Activated CD8-positive, alpha-beta T cell treated with anti-CD3 and anti-CD28 coated beads, Interleukin-2, amount 10 ng/mL, durations not matched to agents 7 days and 5 days (primary cell): ENCODE measurements around the gene PEX16. TPM values are rescaled to one million over a fixed set of nuclear protein-coding genes. Genes with fewer than 3 reads are reported as not detected.
A peak's percentile ranks its signal among the peaks of the same experiment; 100 is the strongest.

Source experiments
- ATAC-seq: fragments of 150-1000 bp; cut with Tn5 transposase; one replicate; pipeline ENCODE4 v1.10.0; 2021; ENCODE audit warnings: moderate library complexity
- CTCF ChIA-PET: fragments of 350-600 bp; sonication (Branson Sonifier 250); formaldehyde crosslinking; loops from one replicate; lab custom pipeline; 2021; ENCODE audit warnings: antibody characterized with exemption; lab: Charles Lee
- POLR2A ChIA-PET: fragments of 350-600 bp; sonication (Branson Sonifier 250); formaldehyde crosslinking; loops from one replicate; lab custom pipeline; 2021; ENCODE audit warnings: antibody characterized with exemption; lab: Charles Lee
- DNase-seq: peaks from one replicate; pipeline ENCODE4 v3.0.0-alpha.2; 2020
- H3K27ac Mint-ChIP-seq: one replicate; pipeline ENCODE4 v1.8.0; 2021; ENCODE audit warnings: mild to moderate bottlenecking, mixed read lengths
- H3K27me3 Mint-ChIP-seq: one replicate; pipeline ENCODE4 v1.8.0; 2021; ENCODE audit warnings: low read depth, mixed read lengths
- H3K36me3 Mint-ChIP-seq: one replicate; pipeline ENCODE4 v1.8.0; 2021; ENCODE audit warnings: low read depth, mixed read lengths
- H3K4me1 Mint-ChIP-seq: one replicate; pipeline ENCODE4 v1.8.0; 2021; ENCODE audit warnings: low read depth, mixed read lengths
- H3K4me3 Mint-ChIP-seq: one replicate; pipeline ENCODE4 v1.8.0; 2021; ENCODE audit warnings: mild to moderate bottlenecking, mixed read lengths
- H3K9me3 Mint-ChIP-seq: one replicate; pipeline ENCODE4 v1.8.0; 2022; ENCODE audit warnings: mixed read lengths; ENCODE audit not compliant: insufficient read depth
- total RNA-seq, 2 experiments: library from RNA; stranded (reverse); gene quantifications; one replicate each; pipeline ENCODE4 v1.2.3, GENCODE V29; 2021

The PEX16 gene
- total RNA-seq, 2 experiments from 2014 or later: 50.0 to 54.6 TPM

DNA sequence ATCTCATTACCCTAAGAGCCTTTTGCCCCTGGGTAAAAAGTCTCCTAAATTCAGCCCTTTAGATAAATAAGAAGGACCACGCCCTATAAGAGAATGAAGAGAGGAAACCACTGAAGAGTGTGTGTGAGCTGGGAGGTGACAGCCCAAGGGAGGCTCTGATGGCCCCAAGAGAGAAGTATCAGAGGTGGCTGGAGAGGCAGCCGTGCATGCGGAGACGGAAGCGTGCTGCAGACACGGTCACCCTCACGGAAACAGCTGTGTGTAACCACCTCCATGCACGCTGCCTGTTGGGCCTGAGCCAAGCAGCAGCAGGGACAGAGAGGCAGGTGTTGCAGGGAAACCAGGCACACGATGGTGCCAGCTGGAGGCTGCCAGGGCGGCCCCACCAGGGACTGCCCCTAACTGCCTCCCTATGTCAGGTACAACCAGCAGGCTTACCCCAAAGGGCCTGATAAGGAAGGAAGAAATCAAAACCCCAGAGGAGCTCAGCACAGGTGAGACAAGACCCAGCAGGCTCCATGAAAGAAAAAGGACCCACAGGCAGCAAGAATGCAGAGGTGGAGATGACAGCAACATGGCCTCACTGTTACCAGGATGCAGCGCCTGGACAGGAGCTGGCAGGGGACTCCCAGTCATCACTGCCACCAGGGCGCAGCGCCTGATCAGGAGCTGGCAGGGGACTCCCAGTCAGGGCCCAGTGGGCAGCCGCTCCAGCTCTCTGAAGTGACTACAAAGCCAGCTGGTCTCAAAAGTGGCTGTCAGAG lies 12.5 kb upstream of the PEX16 start:
- peaks cover 40% of the 10 kb centered on the region for H3K4me1 Mint-ChIP-seq
- peak; percentile 64 for DNase-seq
- CTCF ChIA-PET: interaction anchor here (1.0 to 2.1 kb wide), 4 partner anchors 35 to 76 kb away, joined by 3 to 11 read pairs (median 5); no protein-coding TSS in a partner anchor
- H3K4me3 Mint-ChIP-seq: peak overlapping the region; percentile 38
- ATAC-seq: peak; percentile 81
- no peaks in the 10 kb centered on the region for H3K9me3 Mint-ChIP-seq
- peak overlapping the region; percentile 87 for H3K27ac Mint-ChIP-seq
- H3K36me3 Mint-ChIP-seq: peaks cover 5% of the 10 kb centered on the region
- no peaks in the 10 kb centered on the region for H3K27me3 Mint-ChIP-seq
- POLR2A ChIA-PET: interaction anchor here (1.0 kb wide), 1 partner anchor 13 kb away, joined by 4 read pairs; the partner anchor contains the start of gene PEX16

DNA sequence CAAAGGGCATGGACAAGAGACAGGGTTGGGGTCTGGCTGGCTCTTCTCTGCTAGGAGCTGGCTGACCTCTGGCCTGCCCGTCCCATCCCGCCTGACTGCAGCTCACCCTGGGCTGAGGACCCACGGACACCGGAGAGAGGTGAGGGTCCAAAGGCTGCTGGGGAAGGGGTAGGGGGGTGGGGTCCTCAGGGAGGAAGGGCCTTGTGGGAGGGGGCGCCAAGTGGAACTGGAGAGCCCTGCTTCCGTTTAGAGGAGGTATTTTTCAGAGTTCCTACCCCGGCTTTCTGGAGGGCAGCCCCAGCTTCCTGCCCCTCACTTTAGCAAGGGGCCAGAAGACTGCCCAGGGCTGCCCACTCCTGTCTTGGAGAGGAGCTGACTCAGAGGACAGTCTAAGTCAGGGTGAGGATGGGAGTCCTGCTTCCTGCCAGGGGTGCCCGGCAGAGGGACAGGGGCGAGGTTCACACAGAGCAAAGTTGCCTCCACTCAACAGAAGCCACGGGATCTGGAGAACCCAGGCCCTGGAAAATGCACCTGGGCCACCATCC lies 11.9 kb upstream of the PEX16 start:
- peak; percentile 23 for DNase-seq
- Mint-ChIP-seq H3K9me3 (no peaks in the 10 kb centered on the region), H3K36me3 (peaks cover 2% of the 10 kb centered on the region), H3K27me3 (peaks cover under 1% of the 10 kb centered on the region), H3K4me3 (no peak overlapping the region), H3K4me1 (peaks cover 40% of the 10 kb centered on the region), H3K27ac (peak overlapping the region; percentile 87)
- ChIA-PET CTCF (interaction anchor here (1.0 to 2.1 kb wide), 4 partner anchors 35 to 77 kb away, joined by 3 to 11 read pairs (median 5); no protein-coding TSS in a partner anchor), POLR2A (interaction anchor here (1.0 kb wide), 1 partner anchor 12 kb away, joined by 4 read pairs; the partner anchor contains the start of gene PEX16)
- peak; percentile 40 for ATAC-seq

DNA sequence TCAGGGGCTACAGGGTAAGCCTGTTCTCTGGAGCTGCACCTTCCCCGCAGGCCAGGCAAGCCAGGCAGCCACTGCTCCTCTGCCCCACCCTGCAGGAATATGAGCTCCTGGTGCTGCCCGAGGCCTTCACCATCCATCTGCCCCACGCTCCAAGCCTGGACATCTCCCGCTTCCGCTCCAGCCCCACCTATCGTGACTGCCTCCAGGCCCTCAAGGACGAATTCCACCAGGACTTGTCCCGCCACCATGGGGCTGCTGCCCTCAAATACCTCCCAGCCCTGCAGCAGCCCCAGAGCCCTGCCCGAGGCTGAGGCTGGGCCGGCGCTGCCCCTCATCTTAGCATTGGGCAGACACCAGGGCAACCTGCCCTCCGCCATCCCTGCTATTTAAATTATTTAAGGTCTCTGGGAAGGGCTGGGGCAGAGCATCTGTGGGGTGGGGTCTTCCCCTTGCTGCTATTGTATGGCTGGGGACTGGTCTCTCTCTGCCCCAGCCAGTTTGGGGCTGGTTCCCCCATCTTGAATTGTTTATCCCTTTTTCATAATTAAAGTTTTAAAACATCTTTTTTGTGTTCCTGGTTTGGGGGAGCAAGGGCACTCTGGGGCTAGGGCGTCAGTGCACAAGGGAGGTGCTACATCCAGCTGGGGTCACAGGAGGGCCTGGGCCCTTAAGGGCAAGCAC lies 11.0 kb upstream of the PEX16 start:
- H3K4me3 Mint-ChIP-seq: no peak overlapping the region

DNA sequence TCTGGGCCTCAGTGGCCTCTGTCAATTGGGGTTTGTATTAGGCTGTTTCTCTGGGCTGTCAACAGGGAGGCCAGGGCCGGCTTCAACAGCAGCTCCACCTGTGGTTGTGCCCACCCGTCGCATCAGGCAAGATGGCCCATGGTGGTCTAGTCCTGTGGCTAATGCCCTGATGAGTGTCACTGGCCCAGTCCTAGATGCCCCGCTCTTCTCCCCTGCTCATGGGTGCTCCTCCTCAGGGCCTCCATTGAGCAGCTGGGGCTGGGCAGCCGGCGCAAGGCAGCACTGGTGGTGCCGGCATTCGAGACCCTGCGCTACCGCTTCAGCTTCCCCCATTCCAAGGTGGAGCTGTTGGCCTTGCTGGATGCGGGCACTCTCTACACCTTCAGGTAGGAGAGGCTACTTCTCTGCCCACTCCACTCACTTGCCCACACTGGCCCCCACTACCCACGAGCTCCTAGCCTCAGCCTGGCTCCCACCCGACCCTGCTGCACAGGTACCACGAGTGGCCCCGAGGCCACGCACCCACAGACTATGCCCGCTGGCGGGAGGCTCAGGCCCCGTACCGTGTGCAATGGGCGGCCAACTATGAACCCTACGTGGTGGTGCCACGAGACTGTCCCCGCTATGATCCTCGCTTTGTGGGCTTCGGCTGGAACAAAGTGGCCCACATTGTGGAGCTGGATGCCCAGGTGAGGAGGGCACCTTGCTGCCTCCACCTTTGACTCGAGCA lies 10.2 kb upstream of the PEX16 start:
- peak; percentile 17 for DNase-seq
- Mint-ChIP-seq H3K27me3 (peaks cover 12% of the 10 kb centered on the region), H3K9me3 (no peaks in the 10 kb centered on the region), H3K4me1 (peaks cover 44% of the 10 kb centered on the region), H3K36me3 (peaks cover 2% of the 10 kb centered on the region), H3K4me3 (no peak overlapping the region), H3K27ac (peak overlapping the region; percentile 64)
- no peak for ATAC-seq
- POLR2A ChIA-PET: interaction anchor here (1.1 to 2.7 kb wide), 3 partner anchors 9 to 14 kb away, joined by 3 to 16 read pairs (median 3); partner anchors contain the start of gene PEX16
- CTCF ChIA-PET: no interaction called here

More for the DNA sequence above, 11.0 kb upstream of the PEX16 start:
- H3K27ac Mint-ChIP-seq: no peak overlapping the region
- H3K4me1 Mint-ChIP-seq: peaks cover 40% of the 10 kb centered on the region
- peaks cover 8% of the 10 kb centered on the region for H3K27me3 Mint-ChIP-seq
- no peaks in the 10 kb centered on the region for H3K9me3 Mint-ChIP-seq
- ChIA-PET CTCF (interaction anchor here (0.6 to 2.1 kb wide), 3 partner anchors 36 to 626 kb away, joined by 3 to 11 read pairs (median 6); no protein-coding TSS in a partner anchor), POLR2A (interaction anchor here (1.1 to 2.7 kb wide), 2 partner anchors 8 to 12 kb away, joined by 3 to 16 read pairs; partner anchors contain the start of gene PEX16)
- peaks cover 2% of the 10 kb centered on the region for H3K36me3 Mint-ChIP-seq
- DNase-seq (no peak), ATAC-seq (no peak)

DNA sequence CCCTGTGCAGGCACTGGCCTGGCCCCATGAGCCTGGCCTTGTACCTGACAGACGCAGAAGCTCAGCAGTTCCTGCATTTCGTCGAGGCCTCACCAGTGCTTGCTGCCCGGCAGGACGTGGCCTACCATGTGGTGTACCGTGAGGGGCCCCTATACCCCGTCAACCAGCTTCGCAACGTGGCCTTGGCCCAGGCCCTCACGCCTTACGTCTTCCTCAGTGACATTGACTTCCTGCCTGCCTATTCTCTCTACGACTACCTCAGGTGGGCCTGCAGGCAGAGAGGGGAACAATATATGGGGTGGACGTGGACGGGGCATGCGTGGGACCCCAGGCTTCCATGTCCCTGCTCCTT lies 9.6 kb upstream of the PEX16 start:
- Mint-ChIP-seq H3K27ac (peak overlapping the region; percentile 64), H3K4me1 (peaks cover 44% of the 10 kb centered on the region), H3K4me3 (no peak overlapping the region), H3K36me3 (peaks cover under 1% of the 10 kb centered on the region), H3K27me3 (peaks cover 12% of the 10 kb centered on the region), H3K9me3 (no peaks in the 10 kb centered on the region)
- peak; percentile 29 for ATAC-seq
- ChIA-PET POLR2A (interaction anchor here (1.1 to 2.7 kb wide), 3 partner anchors 10 to 14 kb away, joined by 3 to 16 read pairs (median 3); partner anchors contain the start of gene PEX16), CTCF (interaction anchor here (0.6 to 1.5 kb wide), 5 partner anchors 37 to 156 kb away, joined by 3 to 5 read pairs (median 4); no protein-coding TSS in a partner anchor)
- peak; percentile 48 for DNase-seq

DNA sequence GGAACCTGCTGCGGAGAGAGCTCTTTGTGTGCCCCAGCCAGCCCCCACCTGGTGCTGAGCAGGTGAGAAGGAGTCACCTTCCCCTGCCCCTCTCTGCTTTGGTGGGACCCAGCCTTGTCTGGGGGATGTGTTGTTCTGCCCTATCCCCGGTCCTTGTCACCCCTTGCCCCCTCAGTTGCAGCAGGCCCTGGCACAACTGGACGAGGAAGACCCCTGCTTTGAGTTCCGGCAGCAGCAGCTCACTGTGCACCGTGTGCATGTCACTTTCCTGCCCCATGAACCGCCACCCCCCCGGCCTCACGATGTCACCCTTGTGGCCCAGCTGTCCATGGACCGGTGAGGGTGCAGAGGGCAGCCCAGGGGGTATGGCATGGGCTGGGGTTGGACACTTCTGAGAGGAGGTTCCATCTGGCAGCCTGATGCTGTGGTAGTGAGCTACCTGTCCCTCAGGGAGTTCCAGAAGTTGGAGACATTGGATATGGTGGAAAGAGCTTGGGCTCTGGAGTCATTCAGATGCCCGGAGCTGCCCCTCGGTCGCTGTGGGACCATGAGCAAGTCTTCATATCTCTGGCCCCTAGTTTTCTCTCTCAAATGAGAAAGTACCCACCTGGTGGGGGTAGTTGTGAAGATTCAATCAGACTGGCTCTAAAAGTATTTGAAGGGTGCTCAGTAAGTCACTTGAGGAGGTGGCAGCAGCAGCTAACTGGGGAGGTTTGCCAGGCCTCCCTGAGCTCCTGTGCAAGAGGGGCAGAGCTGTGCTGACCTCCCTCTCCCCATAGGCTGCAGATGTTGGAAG lies 9.1 kb upstream of the PEX16 start:
- POLR2A ChIA-PET: interaction anchor here (1.1 to 2.7 kb wide), 2 partner anchors 10 to 13 kb away, joined by 3 to 16 read pairs; partner anchors contain the start of gene PEX16
- peak; percentile 19 for DNase-seq
- peaks cover 13% of the 10 kb centered on the region for H3K27me3 Mint-ChIP-seq
- peaks cover 44% of the 10 kb centered on the region for H3K4me1 Mint-ChIP-seq
- H3K36me3 Mint-ChIP-seq: no peaks in the 10 kb centered on the region
- CTCF ChIA-PET: interaction anchor here (0.6 to 1.5 kb wide), 6 partner anchors 38 to 1782 kb away, joined by 3 to 5 read pairs (median 4); no protein-coding TSS in a partner anchor
- H3K9me3 Mint-ChIP-seq: no peaks in the 10 kb centered on the region
- no peak overlapping the region for H3K4me3 Mint-ChIP-seq
- ATAC-seq: no peak
- H3K27ac Mint-ChIP-seq: peak overlapping the region; percentile 64

DNA sequence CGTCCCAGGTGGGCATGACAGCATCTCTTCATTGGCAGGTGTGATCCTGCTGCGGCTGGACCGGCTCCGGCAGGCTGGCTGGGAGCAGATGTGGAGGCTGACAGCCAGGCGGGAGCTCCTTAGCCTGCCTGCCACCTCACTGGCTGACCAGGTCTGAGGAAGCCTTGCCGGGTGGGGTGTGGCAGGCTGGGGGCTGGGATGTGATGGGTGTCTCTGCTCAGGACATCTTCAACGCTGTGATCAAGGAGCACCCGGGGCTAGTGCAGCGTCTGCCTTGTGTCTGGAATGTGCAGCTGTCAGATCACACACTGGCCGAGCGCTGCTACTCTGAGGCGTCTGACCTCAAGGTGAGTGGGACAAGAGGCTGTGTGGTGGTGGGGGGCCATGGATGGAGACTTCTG lies 8.3 kb upstream of the PEX16 start:
- Mint-ChIP-seq H3K27me3 (peaks cover 18% of the 10 kb centered on the region), H3K9me3 (no peaks in the 10 kb centered on the region), H3K36me3 (no peaks in the 10 kb centered on the region), H3K27ac (no peak overlapping the region), H3K4me3 (no peak overlapping the region), H3K4me1 (peaks cover 43% of the 10 kb centered on the region)
- POLR2A ChIA-PET: interaction anchor here (0.6 to 2.7 kb wide), 2 partner anchors 9 to 317 kb away, joined by 3 to 16 read pairs; partner anchors contain the start of gene PEX16
- no peak for ATAC-seq
- peak; percentile 17 for DNase-seq
- CTCF ChIA-PET: interaction anchor here (1.1 to 1.5 kb wide), 2 partner anchors 39 to 80 kb away, joined by 4 to 5 read pairs; no protein-coding TSS in a partner anchor

DNA sequence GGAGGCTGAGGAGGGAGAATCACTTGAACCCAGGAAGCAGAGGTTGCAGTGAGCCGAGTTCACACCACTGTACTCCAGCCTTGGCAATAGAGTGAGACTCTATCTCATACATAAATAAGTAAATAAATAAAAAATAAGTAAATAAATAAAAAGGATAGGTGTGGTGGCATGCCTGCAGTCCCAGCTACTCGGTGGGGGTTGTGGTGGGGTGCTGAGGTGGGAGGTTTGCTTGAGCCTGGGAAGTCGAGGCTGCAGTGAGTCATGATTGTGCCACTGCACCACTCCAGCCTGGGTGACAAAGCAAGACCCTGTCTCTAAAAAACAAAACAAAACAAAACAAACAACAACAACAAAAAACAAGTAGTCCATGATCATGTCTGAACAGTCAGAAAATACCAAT lies 7.9 kb upstream of the PEX16 start:
- Mint-ChIP-seq H3K4me3 (no peak overlapping the region), H3K27ac (no peak overlapping the region), H3K9me3 (no peaks in the 10 kb centered on the region), H3K27me3 (peaks cover 18% of the 10 kb centered on the region), H3K4me1 (peaks cover 41% of the 10 kb centered on the region), H3K36me3 (no peaks in the 10 kb centered on the region)
- DNase-seq: no peak
- ChIA-PET POLR2A (interaction anchor here (0.6 kb wide), 1 partner anchor 317 kb away, joined by 3 read pairs; no protein-coding TSS in a partner anchor), CTCF (interaction anchor here (1.5 kb wide), 1 partner anchor 154 kb away, joined by 3 read pairs; no protein-coding TSS in a partner anchor)
- no peak for ATAC-seq

DNA sequence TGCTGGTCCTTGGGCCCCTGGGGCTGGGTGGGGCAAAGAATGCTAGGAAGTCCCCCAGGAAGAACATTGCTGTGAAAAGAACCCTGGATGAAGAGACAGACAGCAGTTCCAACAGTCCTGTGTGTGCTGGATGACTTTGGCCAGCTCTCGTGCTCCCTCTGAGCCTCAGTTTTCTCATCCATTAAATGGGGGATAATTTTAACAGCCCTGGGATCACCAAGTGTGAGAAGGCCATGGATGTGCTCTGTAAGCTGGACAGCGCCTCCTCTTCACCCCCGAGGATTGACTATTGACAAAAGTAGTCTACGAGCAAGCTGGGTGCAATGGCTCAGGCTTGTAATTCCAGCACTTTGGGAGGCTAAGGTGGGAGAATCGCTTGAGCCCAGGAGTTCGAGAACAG lies 7.2 kb upstream of the PEX16 start:
- peaks cover 38% of the 10 kb centered on the region for H3K4me1 Mint-ChIP-seq
- DNase-seq (no peak), ATAC-seq (no peak)
- H3K4me3 Mint-ChIP-seq: no peak overlapping the region
- H3K36me3 Mint-ChIP-seq: no peaks in the 10 kb centered on the region
- ChIA-PET CTCF (interaction anchor here (1.5 kb wide), 1 partner anchor 153 kb away, joined by 3 read pairs; no protein-coding TSS in a partner anchor), POLR2A (no interaction called here)
- H3K27me3 Mint-ChIP-seq: peaks cover 18% of the 10 kb centered on the region
- H3K27ac Mint-ChIP-seq: no peak overlapping the region
- no peaks in the 10 kb centered on the region for H3K9me3 Mint-ChIP-seq
